Measurements from ENCODE around the gene HOXA5. TPM values are rescaled to one million over a fixed set of nuclear protein-coding genes. Genes with fewer than 3 reads are reported as not detected.
A peak's percentile ranks its signal among the peaks of the same experiment; 100 is the strongest.

Gene HOXA5
- total RNA-seq, 1 donor from 2014 or later: 18.8 TPM

- H3K4me3 ChIP-seq (ENCODE audit: low read depth, low read length): peak overlapping the region; percentile 72
- H3K27me3 ChIP-seq (ENCODE audit: control insufficient read depth, insufficient read depth, low read length): no peaks in the 10 kb centered on the region
- no peaks in the 10 kb centered on the region for H3K36me3 ChIP-seq (ENCODE audit: control insufficient read depth, insufficient read depth, low read length)
- no peak for DNase-seq (ENCODE audit: low read depth)
- no peak for TF ChIP-seq CTCF (IDR thresholded peaks at IDR 0.05; ENCODE audit: insufficient read depth, low read length, poor library complexity, severe bottlenecking)
These were observed 34.9 kb upstream of the HOXA5 start for GRCh38 chr7:27178366-27178765.

GRCh38 chr7:27177795-27178320 lies 34.4 kb upstream of the HOXA5 start:
- no peaks in the 10 kb centered on the region for H3K27me3 ChIP-seq (ENCODE audit: control insufficient read depth, insufficient read depth, low read length)

GRCh38 chr7:27176962-27177794 lies 33.7 kb upstream of the HOXA5 start:
- TF ChIP-seq CTCF (IDR thresholded peaks at IDR 0.05; ENCODE audit: insufficient read depth, low read length, poor library complexity, severe bottlenecking): no peak
- Histone ChIP-seq H3K36me3 (ENCODE audit: control insufficient read depth, insufficient read depth, low read length) (peaks cover 1% of the 10 kb centered on the region), H3K4me3 (ENCODE audit: low read depth, low read length) (peak overlapping the region; percentile 72), H3K27me3 (ENCODE audit: control insufficient read depth, insufficient read depth, low read length) (no peaks in the 10 kb centered on the region)
- no peak for DNase-seq (ENCODE audit: low read depth)

More at GRCh38 chr7:27177795-27178320, 34.4 kb upstream of the HOXA5 start:
- no peak for DNase-seq (ENCODE audit: low read depth)
- peaks cover 1% of the 10 kb centered on the region for H3K36me3 ChIP-seq (ENCODE audit: control insufficient read depth, insufficient read depth, low read length)
- no peak for TF ChIP-seq CTCF (IDR thresholded peaks at IDR 0.05; ENCODE audit: insufficient read depth, low read length, poor library complexity, severe bottlenecking)
- peak overlapping the region; percentile 72 for H3K4me3 ChIP-seq (ENCODE audit: low read depth, low read length)

GRCh38 chr7:27176524-27176845 lies 33.0 kb upstream of the HOXA5 start:
- Histone ChIP-seq H3K36me3 (ENCODE audit: control insufficient read depth, insufficient read depth, low read length) (peaks cover 1% of the 10 kb centered on the region), H3K27me3 (ENCODE audit: control insufficient read depth, insufficient read depth, low read length) (no peaks in the 10 kb centered on the region), H3K4me3 (ENCODE audit: low read depth, low read length) (peak overlapping the region; percentile 72)
- no peak for DNase-seq (ENCODE audit: low read depth)
- no peak for TF ChIP-seq CTCF (IDR thresholded peaks at IDR 0.05; ENCODE audit: insufficient read depth, low read length, poor library complexity, severe bottlenecking)

- H3K27me3 ChIP-seq (ENCODE audit: control insufficient read depth, insufficient read depth, low read length): no peaks in the 10 kb centered on the region
- peak overlapping the region; percentile 72 for H3K4me3 ChIP-seq (ENCODE audit: low read depth, low read length)
- no peak for TF ChIP-seq CTCF (IDR thresholded peaks at IDR 0.05; ENCODE audit: insufficient read depth, low read length, poor library complexity, severe bottlenecking)
- DNase-seq (ENCODE audit: low read depth): no peak
- peaks cover 1% of the 10 kb centered on the region for H3K36me3 ChIP-seq (ENCODE audit: control insufficient read depth, insufficient read depth, low read length)
These were observed 32.4 kb upstream of the HOXA5 start for GRCh38 chr7:27175626-27176523.
